OCI-LY7 (cell line): ENCODE results near the gene NID2. TPM values are rescaled to one million over a fixed set of nuclear protein-coding genes. Genes with fewer than 3 reads are reported as not detected.

Experiments used
- BruUV-seq: library from RNA; stranded (reverse); fragments of 400-500 nt; replicated peaks from 2 replicates; lab custom pipeline; 2021; lab: Mats Ljungman, UMichigan
- CTCF ChIA-PET: fragments of 300-600 bp; sonication (Branson Sonifier 250); formaldehyde crosslinking; loops from one replicate; lab custom pipeline; 2022; ENCODE audit warnings: antibody characterized with exemption; ENCODE audit not compliant: unreplicated experiment; lab: Charles Lee
- POLR2A ChIA-PET: fragments of 300-600 bp; sonication (Branson Sonifier 250); formaldehyde crosslinking; loops from one replicate; lab custom pipeline; 2022; ENCODE audit warnings: antibody characterized with exemption; lab: Charles Lee
- DNase-seq: peaks from one replicate; pipeline ENCODE4 v3.0.0-alpha.2; 2015; ENCODE audit warnings: low spot score
- H2AFZ ChIP-seq: fragments of 200-600 bp; sonication (generic), shearing (Covaris generic); 2 replicates; pipeline ENCODE4 v1.6.1; 2014; ENCODE audit warnings: mild to moderate bottlenecking, antibody characterized with exemption, low read length, moderate library complexity
- H3K27ac ChIP-seq: fragments of 200-600 bp; sonication (generic); 2 replicates; pipeline ENCODE4 v1.5.1; 2014; ENCODE audit warnings: mixed run types, low read depth, mild to moderate bottlenecking, moderate library complexity, low read length, inconsistent platforms; ENCODE audit not compliant: poor library complexity, severe bottlenecking
- H3K36me3 ChIP-seq: fragments of 200-600 bp; sonication (generic); 2 replicates; pipeline ENCODE4 v1.6.1; 2014; ENCODE audit warnings: mild to moderate bottlenecking, antibody characterized with exemption, low read length, moderate library complexity, mixed read lengths; ENCODE audit not compliant: insufficient read depth
- H3K4me1 ChIP-seq: fragments of 200-600 bp; sonication (generic); 2 replicates; pipeline ENCODE4 v1.5.1; 2014; ENCODE audit warnings: mild to moderate bottlenecking, low read length; ENCODE audit not compliant: insufficient read depth, poor library complexity, severe bottlenecking
- H3K4me2 ChIP-seq: fragments of 200-600 bp; sonication (generic); 2 replicates; pipeline ENCODE4 v1.6.1; 2014; ENCODE audit warnings: mild to moderate bottlenecking, low read length
- H3K4me3 ChIP-seq: fragments of 200-600 bp; sonication (generic); 2 replicates; pipeline ENCODE4 v1.5.1; 2014; ENCODE audit warnings: mild to moderate bottlenecking, low read depth, low read length; ENCODE audit not compliant: poor library complexity, severe bottlenecking
- H3K79me2 ChIP-seq: fragments of 200-600 bp; sonication (generic); 2 replicates; pipeline ENCODE4 v1.6.1; 2016; ENCODE audit warnings: low read depth, mild to moderate bottlenecking, low read length, moderate library complexity, mixed read lengths; ENCODE audit not compliant: insufficient read depth
- H3K9me2 ChIP-seq: fragments of 200-600 bp; sonication (generic); 2 replicates; pipeline ENCODE4 v1.6.1; 2016; ENCODE audit warnings: mild to moderate bottlenecking, low read length, mixed read lengths; ENCODE audit not compliant: insufficient read depth
- H3K9me3 ChIP-seq: fragments of 200-600 bp; sonication (generic); 2 replicates; pipeline ENCODE4 v1.6.1; 2014; ENCODE audit warnings: mild to moderate bottlenecking, mixed run types, low read length, mixed read lengths
- H4K20me1 ChIP-seq: fragments of 200-600 bp; sonication (generic); 2 replicates; pipeline ENCODE4 v1.6.1; 2014; ENCODE audit warnings: mild to moderate bottlenecking, antibody characterized with exemption, low read length, moderate library complexity, mixed read lengths; ENCODE audit not compliant: insufficient read depth
- EZH2phosphoT487 ChIP-seq: fragments of 200-600 bp; sonication (generic); IDR thresholded peaks from 2 replicates; pipeline ENCODE4 v1.6.1; 2018; ENCODE audit warnings: low read depth, borderline replicate concordance, mild to moderate bottlenecking, mixed run types, antibody characterized with exemption, low read length, moderate library complexity, mixed read lengths
- intact Hi-C: fragments of 100-400 bp; cut with micrococcal nuclease; formaldehyde crosslinking; loops from one replicate; pipeline ENCODE4 v1.10.0; 2022; ENCODE audit not compliant: unreplicated experiment
- total RNA-seq, 2 experiments: library from RNA; depleted of rRNA in 1 of 2; stranded (reverse); fragments of >200 nt in 1 of 2; shearing (Covaris generic) in 1 of 2; gene quantifications; 2 replicates each; pipeline ENCODE4 v1.2.3, GENCODE V29; 2014 to 2022
- TF ChIP-seq, protein P1 (sequence below): fragments of 200-600 bp; sonication (generic); conservative IDR thresholded peaks from 2 replicates; pipeline ENCODE4 v1.5.1; 2014; ENCODE audit warnings: mild to moderate bottlenecking, antibody characterized with exemption, low read length, moderate library complexity, mixed read lengths

The NID2 gene
- total RNA-seq, 2 experiments from 2014 or later = not detected

- Histone ChIP-seq H3K4me3 (no peak overlapping the region), H3K4me2 (no peak overlapping the region)
- BruUV-seq = no TSS peak
Measured at GRCh38 chr14:52048116-52048515, 20.7 kb downstream of the NID2 start.

GRCh38 chr14:52046376-52046917 lies 22.4 kb downstream of the NID2 start:
- no peaks in the 10 kb centered on the region for H3K4me1 ChIP-seq
- H2AFZ ChIP-seq = no peak overlapping the region
- H4K20me1 ChIP-seq = no peaks in the 10 kb centered on the region
- TF ChIP-seq, protein P1, sequence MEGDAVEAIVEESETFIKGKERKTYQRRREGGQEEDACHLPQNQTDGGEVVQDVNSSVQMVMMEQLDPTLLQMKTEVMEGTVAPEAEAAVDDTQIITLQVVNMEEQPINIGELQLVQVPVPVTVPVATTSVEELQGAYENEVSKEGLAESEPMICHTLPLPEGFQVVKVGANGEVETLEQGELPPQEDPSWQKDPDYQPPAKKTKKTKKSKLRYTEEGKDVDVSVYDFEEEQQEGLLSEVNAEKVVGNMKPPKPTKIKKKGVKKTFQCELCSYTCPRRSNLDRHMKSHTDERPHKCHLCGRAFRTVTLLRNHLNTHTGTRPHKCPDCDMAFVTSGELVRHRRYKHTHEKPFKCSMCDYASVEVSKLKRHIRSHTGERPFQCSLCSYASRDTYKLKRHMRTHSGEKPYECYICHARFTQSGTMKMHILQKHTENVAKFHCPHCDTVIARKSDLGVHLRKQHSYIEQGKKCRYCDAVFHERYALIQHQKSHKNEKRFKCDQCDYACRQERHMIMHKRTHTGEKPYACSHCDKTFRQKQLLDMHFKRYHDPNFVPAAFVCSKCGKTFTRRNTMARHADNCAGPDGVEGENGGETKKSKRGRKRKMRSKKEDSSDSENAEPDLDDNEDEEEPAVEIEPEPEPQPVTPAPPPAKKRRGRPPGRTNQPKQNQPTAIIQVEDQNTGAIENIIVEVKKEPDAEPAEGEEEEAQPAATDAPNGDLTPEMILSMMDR = no peak
- TF ChIP-seq EZH2phosphoT487 = no peak
- H3K4me3 ChIP-seq = no peak overlapping the region
- no peaks in the 10 kb centered on the region for H3K36me3 ChIP-seq
- no TSS peak for BruUV-seq
- ChIA-PET POLR2A (interaction anchor here (0.6 kb wide), 2 partner anchors 16 to 25 kb away, joined by 3 to 6 read pairs; no protein-coding TSS in a partner anchor), CTCF (interaction anchor here (0.5 to 0.9 kb wide), 2 partner anchors 130 to 217 kb away, joined by 3 to 5 read pairs; no protein-coding TSS in a partner anchor)
- no peak for DNase-seq
- no peaks in the 10 kb centered on the region for H3K9me3 ChIP-seq
- no peaks in the 10 kb centered on the region for H3K9me2 ChIP-seq
- intact Hi-C loops = loop anchor here (10.0 kb wide), 1 partner anchor 88 kb away; no protein-coding TSS in a partner anchor
- H3K4me2 ChIP-seq = no peak overlapping the region
- no peaks in the 10 kb centered on the region for H3K79me2 ChIP-seq
- no peak overlapping the region for H3K27ac ChIP-seq

More at GRCh38 chr14:52048116-52048515, 20.7 kb downstream of the NID2 start:
- no peaks in the 10 kb centered on the region for H3K9me3 ChIP-seq
- no peaks in the 10 kb centered on the region for H4K20me1 ChIP-seq
- DNase-seq = no peak
- ChIA-PET CTCF (no interaction called here), POLR2A (no interaction called here)
- TF ChIP-seq EZH2phosphoT487 = no peak
- TF ChIP-seq, protein P1 = no peak
- intact Hi-C loops = loop anchor here (10.0 kb wide), 1 partner anchor 87 kb away; no protein-coding TSS in a partner anchor
- no peaks in the 10 kb centered on the region for H3K9me2 ChIP-seq
- no peaks in the 10 kb centered on the region for H3K4me1 ChIP-seq
- H3K79me2 ChIP-seq = no peaks in the 10 kb centered on the region
- no peak overlapping the region for H2AFZ ChIP-seq
- H3K27ac ChIP-seq = no peak overlapping the region
- no peaks in the 10 kb centered on the region for H3K36me3 ChIP-seq
